ENCODE measurements around the gene FGD1.

Gene FGD1

GRCh38 chrX:54483946-54484345 lies 12.1 kb downstream of the FGD1 start:
- 83% methylated on average over 9 of the region's 9 CpGs for WGBS
- H4K91ac ChIP-seq (ENCODE audit: low read length): no peak overlapping the region
- peak overlapping the region; percentile 40 for H4K8ac ChIP-seq (ENCODE audit: low read length)
- H2BK15ac ChIP-seq (ENCODE audit: low read depth, poor library complexity, severe bottlenecking): no peak overlapping the region
- no peak overlapping the region for H3K4me2 ChIP-seq (ENCODE audit: low read length, poor library complexity, severe bottlenecking)
- no peak overlapping the region for H2AFZ ChIP-seq (ENCODE audit: low read depth, low read length)
- H3K79me1 ChIP-seq (replicated peaks; ENCODE audit: low read length, poor library complexity, severe bottlenecking): peaks cover 12% of the 10 kb centered on the region
- H3K14ac ChIP-seq (ENCODE audit: low read length in 2 of 2): no peak overlapping the region
- H2BK120ac ChIP-seq (ENCODE audit: low read depth, low read length): peak overlapping the region; percentile 3
- H2BK12ac ChIP-seq (ENCODE audit: low read length in 2 of 2): no peak overlapping the region
- H2BK5ac ChIP-seq (ENCODE audit: low read depth, low read length, poor library complexity, severe bottlenecking): no peak overlapping the region
- H3K18ac ChIP-seq (ENCODE audit: low read depth in 1 of 2, low read length in 2 of 2): no peak overlapping the region
- peak overlapping the region; percentile 77 for H3K9ac ChIP-seq (ENCODE audit: low read length)
- peaks cover 0 to 4% of the 10 kb centered on the region in 2 experiments for H3K27me3 ChIP-seq (ENCODE audit: control insufficient read depth in 1 of 2, insufficient read depth in 1 of 2, low read length in 2 of 2)
- no peak overlapping the region for H2AK5ac ChIP-seq (ENCODE audit: low read length, severe bottlenecking)
- DNase-seq: no peak
- H3K4ac ChIP-seq (ENCODE audit: low read depth in 1 of 2, low read length in 2 of 2): no peak overlapping the region
- H3K27ac ChIP-seq (ENCODE audit: low read length, poor library complexity, severe bottlenecking): no peak overlapping the region
- peaks cover 19% of the 10 kb centered on the region for H3K4me1 ChIP-seq (ENCODE audit: control insufficient read depth, insufficient read depth, low read depth, low read length)
- no peak overlapping the region for H3K4me3 ChIP-seq (ENCODE audit: insufficient read depth in 1 of 2, low read depth in 1 of 2, low read length in 2 of 2)
- H3K23ac ChIP-seq (ENCODE audit: low read length in 2 of 2): no peak overlapping the region
- no peaks in the 10 kb centered on the region for H3K9me3 ChIP-seq (ENCODE audit: control insufficient read depth, low read length)
- no peaks in the 10 kb centered on the region for H3K36me3 ChIP-seq (ENCODE audit: control insufficient read depth in 1 of 2, insufficient read depth in 2 of 2, low read depth in 1 of 2, low read length in 2 of 2)

- H3K4me3 ChIP-seq (ENCODE audit: insufficient read depth in 1 of 2, low read depth in 1 of 2, low read length in 2 of 2): peak overlapping the region in 1 of 2 experiments; percentile 33
- H3K4me1 ChIP-seq (ENCODE audit: control insufficient read depth, insufficient read depth, low read depth, low read length): peaks cover 21% of the 10 kb centered on the region
- H2BK12ac ChIP-seq (ENCODE audit: low read length in 2 of 2): peak overlapping the region; percentile 49 to 89
- 59% methylated on average over 15 of the region's 21 CpGs for WGBS
- H2BK120ac ChIP-seq (ENCODE audit: low read depth, low read length): peak overlapping the region; percentile 49
- H2BK15ac ChIP-seq (ENCODE audit: low read depth, poor library complexity, severe bottlenecking): peak overlapping the region; percentile 48
- peak overlapping the region; percentile 77 for H3K9ac ChIP-seq (ENCODE audit: low read length)
- H3K27ac ChIP-seq (ENCODE audit: low read length, poor library complexity, severe bottlenecking): no peak overlapping the region
- peak overlapping the region; percentile 95 for H4K91ac ChIP-seq (ENCODE audit: low read length)
- peak overlapping the region; percentile 77 for H2AK5ac ChIP-seq (ENCODE audit: low read length, severe bottlenecking)
- peak overlapping the region; percentile 80 to 91 for H3K18ac ChIP-seq (ENCODE audit: low read depth in 1 of 2, low read length in 2 of 2)
- H2BK5ac ChIP-seq (ENCODE audit: low read depth, low read length, poor library complexity, severe bottlenecking): no peak overlapping the region
- no peak overlapping the region for H3K4me2 ChIP-seq (ENCODE audit: low read length, poor library complexity, severe bottlenecking)
- peak overlapping the region; percentile 87 for H4K8ac ChIP-seq (ENCODE audit: low read length)
- peaks cover 0 to 4% of the 10 kb centered on the region in 2 experiments for H3K27me3 ChIP-seq (ENCODE audit: control insufficient read depth in 1 of 2, insufficient read depth in 1 of 2, low read length in 2 of 2)
- peak overlapping the region; percentile 75 to 93 for H3K4ac ChIP-seq (ENCODE audit: low read depth in 1 of 2, low read length in 2 of 2)
- no peak for DNase-seq
- peaks cover 13% of the 10 kb centered on the region for H3K79me1 ChIP-seq (replicated peaks; ENCODE audit: low read length, poor library complexity, severe bottlenecking)
- H3K23ac ChIP-seq (ENCODE audit: low read length in 2 of 2): peak overlapping the region in 1 of 2 experiments; percentile 59
- H2AFZ ChIP-seq (ENCODE audit: low read depth, low read length): no peak overlapping the region
- no peaks in the 10 kb centered on the region for H3K9me3 ChIP-seq (ENCODE audit: control insufficient read depth, low read length)
- H3K36me3 ChIP-seq (ENCODE audit: control insufficient read depth in 1 of 2, insufficient read depth in 2 of 2, low read depth in 1 of 2, low read length in 2 of 2): no peaks in the 10 kb centered on the region
- peak overlapping the region in 1 of 2 experiments; percentile 86 for H3K14ac ChIP-seq (ENCODE audit: low read length in 2 of 2)
Observed at GRCh38 chrX:54482839-54483593, 13.0 kb downstream of the FGD1 start.

- Histone ChIP-seq H3K14ac (ENCODE audit: low read length in 2 of 2) (no peak overlapping the region), H4K91ac (ENCODE audit: low read length) (no peak overlapping the region), H3K27ac (ENCODE audit: low read length, poor library complexity, severe bottlenecking) (peak overlapping the region; percentile 44), H2BK12ac (ENCODE audit: low read length in 2 of 2) (no peak overlapping the region), H3K4me1 (ENCODE audit: control insufficient read depth, insufficient read depth, low read depth, low read length) (peaks cover 24% of the 10 kb centered on the region), H2AK5ac (ENCODE audit: low read length, severe bottlenecking) (no peak overlapping the region), H3K18ac (ENCODE audit: low read depth in 1 of 2, low read length in 2 of 2) (no peak overlapping the region), H2BK15ac (ENCODE audit: low read depth, poor library complexity, severe bottlenecking) (peak overlapping the region; percentile 28), H3K4me2 (ENCODE audit: low read length, poor library complexity, severe bottlenecking) (no peak overlapping the region), H4K8ac (ENCODE audit: low read length) (no peak overlapping the region), H3K36me3 (ENCODE audit: control insufficient read depth in 1 of 2, insufficient read depth in 2 of 2, low read depth in 1 of 2, low read length in 2 of 2) (no peaks in the 10 kb centered on the region), H3K4ac (ENCODE audit: low read depth in 1 of 2, low read length in 2 of 2) (no peak overlapping the region), H3K9ac (ENCODE audit: low read length) (no peak overlapping the region), H3K79me1 (replicated peaks; ENCODE audit: low read length, poor library complexity, severe bottlenecking) (peaks cover 14% of the 10 kb centered on the region), H2BK120ac (ENCODE audit: low read depth, low read length) (no peak overlapping the region), H2BK5ac (ENCODE audit: low read depth, low read length, poor library complexity, severe bottlenecking) (no peak overlapping the region), H2AFZ (ENCODE audit: low read depth, low read length) (no peak overlapping the region), H3K9me3 (ENCODE audit: control insufficient read depth, low read length) (no peaks in the 10 kb centered on the region), H3K23ac (ENCODE audit: low read length in 2 of 2) (no peak overlapping the region), H3K4me3 (ENCODE audit: insufficient read depth in 1 of 2, low read depth in 1 of 2, low read length in 2 of 2) (no peak overlapping the region), H3K27me3 (ENCODE audit: control insufficient read depth in 1 of 2, insufficient read depth in 1 of 2, low read length in 2 of 2) (peaks cover 0 to 7% of the 10 kb centered on the region in 2 experiments)
- 59% methylated on average over 3 of the region's 9 CpGs for WGBS
- peak; percentile 19 for DNase-seq
Observed at GRCh38 chrX:54479136-54480111, 16.6 kb downstream of the FGD1 start.
